A673 (cell line): ENCODE data around the gene LCT.

Experiments used
- EZH2 ChIP-seq: fragments of 200-600 bp; sonication (generic); IDR thresholded peaks from 2 replicates; pipeline ENCODE4 v1.6.1; 2017; ENCODE audit warnings: borderline replicate concordance, low read depth, mild to moderate bottlenecking, mixed read lengths, antibody characterized with exemption, low read length; ENCODE audit not compliant: poor library complexity, severe bottlenecking
- TF ChIP-seq, protein P1 (sequence below): fragments of 300-800, 200-600 bp; sonication (generic); conservative IDR thresholded peaks from 2 replicates; pipeline ENCODE4 v1.5.1; 2017; ENCODE audit warnings: low read depth, mild to moderate bottlenecking, antibody characterized with exemption, low read length, moderate library complexity, mixed read lengths

DNA sequence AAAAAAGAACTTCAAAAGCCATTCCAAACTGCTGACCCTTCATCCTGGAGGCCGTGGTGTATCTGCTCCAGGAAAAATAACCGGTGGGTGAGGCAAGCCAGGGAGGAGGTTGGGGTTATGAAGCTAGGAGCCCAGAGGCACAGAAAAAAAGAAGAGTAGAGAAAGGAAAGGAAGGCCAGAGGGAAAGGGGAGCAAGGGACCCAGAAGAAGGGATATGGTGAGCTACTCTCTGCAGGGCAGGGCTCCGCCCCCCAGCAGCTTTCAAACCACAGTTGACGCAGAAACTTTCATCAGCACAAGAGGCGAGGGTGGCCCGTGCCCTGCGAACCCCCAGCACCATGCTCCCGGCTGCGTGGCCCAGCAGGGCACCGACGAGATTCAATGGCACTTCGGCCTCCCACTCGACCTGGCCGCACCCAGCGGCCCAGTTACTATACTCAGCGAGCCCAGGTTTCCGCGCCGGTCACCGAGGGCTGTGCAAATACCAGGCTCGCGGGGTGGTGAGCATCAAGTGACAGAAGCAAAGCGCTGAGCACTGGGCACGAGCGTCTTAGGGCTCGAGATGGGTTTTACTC is 38.6 kb upstream of the LCT start:
- TF ChIP-seq, protein P1, sequence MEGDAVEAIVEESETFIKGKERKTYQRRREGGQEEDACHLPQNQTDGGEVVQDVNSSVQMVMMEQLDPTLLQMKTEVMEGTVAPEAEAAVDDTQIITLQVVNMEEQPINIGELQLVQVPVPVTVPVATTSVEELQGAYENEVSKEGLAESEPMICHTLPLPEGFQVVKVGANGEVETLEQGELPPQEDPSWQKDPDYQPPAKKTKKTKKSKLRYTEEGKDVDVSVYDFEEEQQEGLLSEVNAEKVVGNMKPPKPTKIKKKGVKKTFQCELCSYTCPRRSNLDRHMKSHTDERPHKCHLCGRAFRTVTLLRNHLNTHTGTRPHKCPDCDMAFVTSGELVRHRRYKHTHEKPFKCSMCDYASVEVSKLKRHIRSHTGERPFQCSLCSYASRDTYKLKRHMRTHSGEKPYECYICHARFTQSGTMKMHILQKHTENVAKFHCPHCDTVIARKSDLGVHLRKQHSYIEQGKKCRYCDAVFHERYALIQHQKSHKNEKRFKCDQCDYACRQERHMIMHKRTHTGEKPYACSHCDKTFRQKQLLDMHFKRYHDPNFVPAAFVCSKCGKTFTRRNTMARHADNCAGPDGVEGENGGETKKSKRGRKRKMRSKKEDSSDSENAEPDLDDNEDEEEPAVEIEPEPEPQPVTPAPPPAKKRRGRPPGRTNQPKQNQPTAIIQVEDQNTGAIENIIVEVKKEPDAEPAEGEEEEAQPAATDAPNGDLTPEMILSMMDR: no peak
- no peak for TF ChIP-seq EZH2
